Measurements from ENCODE around the gene PRPH2.
"Not testable (repeated sequence)": the region's sequence is repeated elsewhere in the genome, so short reads cannot be mapped to it uniquely, and the experiment has no call there.

PRPH2 gene

GRCh38 chr6:42697268-42697655 lies 25.1 kb downstream of the PRPH2 start:
- no peak for DNase-seq

- no peak for DNase-seq
Measured at GRCh38 chr6:42696526-42697267, 25.7 kb downstream of the PRPH2 start.

- DNase-seq: no peak
Measured at GRCh38 chr6:42694586-42694985, 27.8 kb downstream of the PRPH2 start.

- no peak for DNase-seq
Measured at GRCh38 chr6:42693725-42694323, 28.6 kb downstream of the PRPH2 start.

- DNase-seq: no peak
Measured at GRCh38 chr6:42692137-42692911, 30.1 kb downstream of the PRPH2 start.

GRCh38 chr6:42690872-42691271 lies 31.5 kb downstream of the PRPH2 start:
- no peak for DNase-seq

- no peak for DNase-seq
Measured at GRCh38 chr6:42690151-42690702, 32.2 kb downstream of the PRPH2 start.

GRCh38 chr6:42689371-42689770 lies 33.0 kb downstream of the PRPH2 start:
- DNase-seq: no peak

- no peak for DNase-seq
Measured at GRCh38 chr6:42688281-42688680, 34.1 kb downstream of the PRPH2 start.

- no peak for DNase-seq
Measured at GRCh38 chr6:42679358-42679757, 43.0 kb downstream of the PRPH2 start.

- DNase-seq: no peak
Measured at GRCh38 chr6:42674780-42675179, 47.6 kb downstream of the PRPH2 start.

- DNase-seq: not testable (repeated sequence)
Measured at GRCh38 chr6:42674368-42674767, 48.0 kb downstream of the PRPH2 start.

- DNase-seq: no peak
Measured at GRCh38 chr6:42664718-42665117, 57.7 kb downstream of the PRPH2 start.

- peak; percentile 7 for DNase-seq
Measured at GRCh38 chr6:42661540-42662153, 60.8 kb downstream of the PRPH2 start.

GRCh38 chr6:42659806-42660205 lies 62.6 kb downstream of the PRPH2 start:
- DNase-seq: no peak

GRCh38 chr6:42653851-42654250 lies 68.5 kb downstream of the PRPH2 start:
- DNase-seq: no peak

GRCh38 chr6:42652024-42652746 lies 70.2 kb downstream of the PRPH2 start:
- no peak for DNase-seq

Measured in DMS79 (cell line).